ENCODE measurements around the gene BRSK1.

DNA sequence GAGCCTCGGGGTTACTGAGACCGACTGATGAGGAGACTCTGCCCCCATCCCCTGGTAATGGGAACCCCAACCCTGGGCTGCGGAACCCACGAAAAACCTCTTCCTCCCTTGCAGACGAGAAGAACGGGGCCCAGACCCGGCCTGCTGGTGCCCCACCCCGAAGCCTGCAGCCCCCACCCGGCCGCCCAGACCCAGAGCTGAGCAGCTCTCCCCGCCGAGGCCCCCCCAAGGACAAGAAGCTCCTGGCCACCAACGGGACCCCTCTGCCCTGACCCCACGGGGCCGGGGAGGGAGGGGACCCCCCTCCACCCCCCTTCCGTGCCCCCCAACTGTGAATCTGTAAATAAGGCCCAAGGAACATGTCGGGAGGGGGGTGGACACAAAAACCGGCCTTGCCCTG, 28.0 kb downstream of the BRSK1 start:
- no peak for TF ChIP-seq EZH2 (IDR thresholded peaks at IDR 0.05)
- no peak for TF ChIP-seq POLR2AphosphoS5 (IDR thresholded peaks at IDR 0.05; ENCODE audit: borderline replicate concordance, low read depth, low read length)

Data from SK-N-MC (cell line).